HUES6 (cell line): ENCODE measurements around the gene CDK19.

ENCODE experiments used
- H3K27ac ChIP-seq: 2 replicates; pipeline ENCODE4 v1.7.0; 2013; ENCODE audit warnings: low read depth, mild to moderate bottlenecking, low read length, inconsistent platforms
- H3K27me3 ChIP-seq: 2 replicates; pipeline ENCODE4 v1.6.1; 2013; ENCODE audit warnings: low read length; ENCODE audit not compliant: control insufficient read depth, insufficient read depth
- H3K36me3 ChIP-seq: 2 replicates; pipeline ENCODE4 v1.6.1; 2013; ENCODE audit warnings: low read length; ENCODE audit not compliant: control insufficient read depth, insufficient read depth
- H3K4me1 ChIP-seq: 2 replicates; pipeline ENCODE4 v1.6.1; 2013; ENCODE audit warnings: low read length; ENCODE audit not compliant: control insufficient read depth, insufficient read depth
- H3K4me3 ChIP-seq: 2 replicates; pipeline ENCODE4 v1.5.1; 2013; ENCODE audit warnings: low read depth, low read length
- H3K9ac ChIP-seq: one replicate; pipeline ENCODE4 v1.6.1; 2013; ENCODE audit warnings: mild to moderate bottlenecking, low read length
- H3K9me3 ChIP-seq: 2 replicates; pipeline ENCODE4 v1.6.1; 2013; ENCODE audit warnings: low read depth, low read length; ENCODE audit not compliant: control insufficient read depth, insufficient read depth

The CDK19 gene

DNA sequence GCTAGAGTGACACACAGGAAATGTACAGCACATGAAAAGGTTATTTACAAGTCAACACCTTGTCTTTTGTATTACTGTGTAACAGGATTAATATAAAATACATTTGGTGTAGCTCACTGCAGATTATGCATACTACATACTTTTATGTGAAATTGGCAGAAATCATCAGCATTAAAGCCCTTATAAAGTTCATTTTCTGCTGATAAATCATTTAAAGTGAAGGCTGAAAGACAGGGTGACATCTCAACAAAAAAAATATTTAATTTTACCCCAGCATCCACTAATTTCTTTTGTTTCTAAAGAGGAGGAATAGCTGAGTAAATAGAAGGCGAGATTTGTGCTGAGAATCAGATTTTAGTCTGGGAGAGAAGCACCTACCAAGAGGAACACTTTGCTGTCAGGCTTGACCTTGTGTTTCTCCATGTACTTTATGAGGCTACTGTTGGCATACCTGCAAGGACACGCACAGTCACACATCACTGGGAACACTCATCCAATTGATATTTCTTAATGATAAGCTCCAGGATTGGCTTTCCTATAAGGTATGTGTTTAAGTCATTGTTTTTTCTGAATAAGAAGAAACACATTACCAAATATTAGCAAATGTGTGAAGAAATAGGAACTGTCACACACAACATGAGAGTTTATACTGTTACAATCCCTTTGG lies 192.2 kb downstream of the CDK19 start:
- H3K9me3 ChIP-seq, result no peaks in the 10 kb centered on the region
- H3K4me3 ChIP-seq, result no peak overlapping the region
- no peak overlapping the region for H3K27ac ChIP-seq
- H3K4me1 ChIP-seq, result peaks cover 17% of the 10 kb centered on the region
- H3K9ac ChIP-seq, result no peak overlapping the region
- H3K27me3 ChIP-seq, result no peaks in the 10 kb centered on the region
- peaks cover 14% of the 10 kb centered on the region for H3K36me3 ChIP-seq

DNA sequence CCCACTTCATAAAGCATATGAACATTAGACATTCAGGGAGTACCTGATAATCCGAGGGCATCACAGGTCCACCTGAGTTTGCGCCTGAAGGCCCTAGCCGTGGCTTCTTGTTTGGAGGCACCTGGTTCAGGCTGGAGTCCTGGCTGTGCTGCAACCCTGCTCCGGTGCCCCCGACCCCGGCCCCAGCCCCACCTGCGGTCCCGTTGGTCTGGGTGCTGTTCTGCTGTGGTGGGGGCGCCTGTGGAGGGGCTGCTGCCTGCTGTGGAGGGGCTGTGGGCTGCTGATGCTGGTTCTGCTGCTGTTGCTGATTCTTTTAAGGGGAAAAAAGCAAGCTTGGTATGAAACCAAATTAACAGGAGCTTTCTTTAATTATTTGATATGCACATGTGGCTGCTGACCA lies 194.2 kb downstream of the CDK19 start:
- Histone ChIP-seq H3K36me3 (peaks cover 14% of the 10 kb centered on the region), H3K9me3 (no peaks in the 10 kb centered on the region), H3K27ac (no peak overlapping the region), H3K27me3 (no peaks in the 10 kb centered on the region), H3K9ac (no peak overlapping the region), H3K4me3 (no peak overlapping the region), H3K4me1 (peaks cover 17% of the 10 kb centered on the region)

DNA sequence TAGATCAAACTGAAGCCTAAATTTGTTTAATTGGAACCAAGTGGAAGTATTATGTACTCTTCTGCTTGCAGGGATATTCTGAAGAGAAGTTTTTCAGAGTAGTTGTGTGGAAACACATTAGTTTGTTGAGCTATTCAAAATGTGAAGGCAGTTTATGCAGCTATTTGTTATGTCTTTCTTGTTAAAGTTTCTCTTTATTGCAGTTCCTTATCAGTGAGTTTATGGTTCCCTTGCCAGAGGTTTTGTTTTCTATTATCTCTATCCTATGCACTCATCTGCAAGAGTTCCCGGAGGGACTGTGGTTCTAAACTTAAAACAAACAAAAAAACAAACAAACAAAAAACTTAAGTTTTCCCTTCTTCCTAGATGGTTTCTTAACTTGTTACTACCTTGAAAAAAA lies 195.2 kb downstream of the CDK19 start:
- no peaks in the 10 kb centered on the region for H3K9me3 ChIP-seq
- no peaks in the 10 kb centered on the region for H3K27me3 ChIP-seq
- no peak overlapping the region for H3K27ac ChIP-seq
- no peak overlapping the region for H3K4me3 ChIP-seq
- H3K9ac ChIP-seq, result no peak overlapping the region
- peaks cover 14% of the 10 kb centered on the region for H3K36me3 ChIP-seq
- peaks cover 22% of the 10 kb centered on the region for H3K4me1 ChIP-seq

DNA sequence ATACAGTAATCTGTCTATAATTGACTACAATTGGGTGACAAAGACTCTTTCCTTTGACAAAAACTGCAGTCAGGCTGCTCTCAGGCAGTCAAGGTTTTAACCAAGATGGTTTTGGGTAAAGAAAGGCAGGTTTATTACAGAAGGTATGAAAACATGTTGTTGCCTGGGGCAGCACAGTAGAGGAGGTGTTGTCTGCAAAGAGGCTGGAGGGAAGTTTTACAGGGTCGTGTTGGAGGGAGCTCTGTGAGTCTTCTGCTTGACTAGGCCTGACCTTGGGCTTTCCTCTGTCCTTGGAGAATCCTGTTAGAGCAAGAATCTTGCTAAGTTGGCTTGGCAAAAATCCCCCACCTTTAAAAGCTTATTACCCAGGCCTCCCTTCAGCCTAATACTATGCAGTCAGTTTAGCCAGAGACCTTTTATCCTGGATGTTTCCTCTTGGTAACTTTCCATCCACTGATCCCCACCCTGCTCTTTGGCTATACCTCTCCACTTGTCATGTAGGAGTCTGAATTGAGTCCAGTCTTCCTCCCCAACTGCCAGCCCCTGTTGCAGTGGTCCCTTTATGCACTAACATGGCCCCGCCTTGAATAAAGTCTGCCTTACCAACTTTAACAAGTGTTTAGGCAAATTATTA lies 195.9 kb downstream of the CDK19 start:
- peaks cover 15% of the 10 kb centered on the region for H3K36me3 ChIP-seq
- H3K27ac ChIP-seq, result no peak overlapping the region
- H3K9ac ChIP-seq, result no peak overlapping the region
- peaks cover 25% of the 10 kb centered on the region for H3K4me1 ChIP-seq
- no peaks in the 10 kb centered on the region for H3K27me3 ChIP-seq
- H3K4me3 ChIP-seq, result no peak overlapping the region
- H3K9me3 ChIP-seq, result no peaks in the 10 kb centered on the region

DNA sequence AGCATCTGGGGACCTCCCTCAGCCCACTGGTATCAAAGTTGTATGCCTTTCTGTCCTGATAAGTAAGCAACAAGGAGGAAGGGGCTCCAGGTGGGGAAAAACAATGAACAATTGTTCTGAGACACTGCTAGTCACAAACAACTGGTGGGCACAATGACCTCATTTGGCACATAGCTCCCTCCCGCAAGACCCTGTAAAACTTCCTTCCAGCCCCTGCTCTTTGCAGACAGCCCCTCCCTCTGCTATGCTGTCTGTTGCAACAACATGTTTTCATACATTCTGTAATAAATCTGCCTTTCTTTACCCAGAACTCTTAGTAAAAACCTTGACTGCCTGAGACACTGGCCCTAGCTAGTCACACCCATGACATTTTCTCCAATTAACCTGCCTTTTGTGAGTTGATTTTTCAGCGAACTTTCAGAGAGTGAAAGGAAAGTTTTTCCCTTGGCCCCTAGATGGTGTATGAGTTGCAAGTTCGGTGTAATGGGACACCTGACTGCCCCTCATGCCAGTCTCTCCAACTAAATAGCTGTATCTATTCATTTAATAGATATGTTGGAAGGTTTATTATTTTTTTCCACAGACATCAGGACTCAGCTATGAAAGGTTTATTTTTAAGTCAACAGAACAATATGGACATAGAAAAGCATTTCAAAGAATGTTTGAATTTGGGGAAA lies 196.5 kb downstream of the CDK19 start:
- Histone ChIP-seq H3K36me3 (peaks cover 17% of the 10 kb centered on the region), H3K4me3 (no peak overlapping the region), H3K9ac (no peak overlapping the region), H3K27ac (no peak overlapping the region), H3K9me3 (no peaks in the 10 kb centered on the region), H3K4me1 (peaks cover 31% of the 10 kb centered on the region), H3K27me3 (no peaks in the 10 kb centered on the region)

DNA sequence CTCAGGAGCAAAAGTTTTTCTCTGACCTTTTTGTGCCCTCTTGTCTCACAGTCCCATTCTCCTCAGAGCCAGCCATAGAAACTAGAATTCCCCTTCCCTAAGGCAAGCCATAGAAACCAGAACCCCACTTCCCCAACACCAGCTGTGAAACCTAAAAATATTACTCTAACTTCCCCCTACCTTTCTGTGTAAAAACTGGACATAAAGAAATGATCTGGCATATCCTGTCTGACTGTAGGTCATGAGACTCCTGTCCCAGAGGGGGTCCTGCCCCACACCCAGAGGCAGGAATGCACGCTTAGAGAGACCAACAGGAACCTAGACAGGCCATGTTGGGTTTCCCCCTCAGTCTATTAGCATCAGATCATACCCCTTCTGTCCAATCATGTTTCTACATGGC lies 198.2 kb downstream of the CDK19 start:
- no peak overlapping the region for H3K27ac ChIP-seq
- H3K4me1 ChIP-seq, result peaks cover 47% of the 10 kb centered on the region
- peaks cover 12% of the 10 kb centered on the region for H3K36me3 ChIP-seq
- no peak overlapping the region for H3K4me3 ChIP-seq
- no peaks in the 10 kb centered on the region for H3K27me3 ChIP-seq
- no peaks in the 10 kb centered on the region for H3K9me3 ChIP-seq
- H3K9ac ChIP-seq, result no peak overlapping the region

GRCh38 chr6:110615722-110616121 lies 199.5 kb downstream of the CDK19 start:
- H3K4me1 ChIP-seq, result peaks cover 56% of the 10 kb centered on the region
- H3K27ac ChIP-seq, result no peak overlapping the region
- no peaks in the 10 kb centered on the region for H3K27me3 ChIP-seq
- H3K9ac ChIP-seq, result no peak overlapping the region
- H3K9me3 ChIP-seq, result no peaks in the 10 kb centered on the region
- peaks cover 6% of the 10 kb centered on the region for H3K36me3 ChIP-seq
- no peak overlapping the region for H3K4me3 ChIP-seq

DNA sequence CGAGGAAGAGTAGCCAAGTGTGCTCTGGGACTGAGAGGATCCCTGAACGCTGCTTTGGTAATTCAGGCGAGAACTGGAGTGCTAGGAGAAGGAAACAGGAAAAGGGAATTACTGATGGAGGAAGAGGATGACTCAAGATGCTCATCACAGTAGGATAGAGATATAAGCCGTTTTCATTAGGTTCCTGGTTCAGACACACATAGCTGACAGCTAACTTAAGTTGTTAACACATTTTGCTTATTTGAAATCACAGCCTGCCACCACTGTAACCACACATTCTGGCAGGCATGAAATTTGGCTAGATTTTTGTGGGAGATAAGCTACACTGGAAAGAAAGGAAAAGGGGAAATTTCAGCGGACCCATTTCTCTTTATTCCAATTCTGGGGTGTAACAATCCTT lies 200.7 kb downstream of the CDK19 start:
- no peaks in the 10 kb centered on the region for H3K9me3 ChIP-seq
- H3K27ac ChIP-seq, result no peak overlapping the region
- H3K4me1 ChIP-seq, result peaks cover 51% of the 10 kb centered on the region
- H3K9ac ChIP-seq, result no peak overlapping the region
- peaks cover 3% of the 10 kb centered on the region; the same call in 1 of the 2 replicates for H3K36me3 ChIP-seq
- no peak overlapping the region for H3K4me3 ChIP-seq
- no peaks in the 10 kb centered on the region for H3K27me3 ChIP-seq

- Histone ChIP-seq H3K9ac (no peak overlapping the region), H3K4me3 (no peak overlapping the region), H3K27me3 (no peaks in the 10 kb centered on the region), H3K9me3 (no peaks in the 10 kb centered on the region), H3K4me1 (peaks cover 46% of the 10 kb centered on the region), H3K27ac (no peak overlapping the region), H3K36me3 (peaks cover 3% of the 10 kb centered on the region; the same call in 1 of the 2 replicates)
Observed at GRCh38 chr6:110614106-110614505, 201.2 kb downstream of the CDK19 start.

GRCh38 chr6:110613356-110613755 lies 201.9 kb downstream of the CDK19 start:
- Histone ChIP-seq H3K9me3 (no peaks in the 10 kb centered on the region), H3K36me3 (peaks cover 3% of the 10 kb centered on the region; the same call in 1 of the 2 replicates), H3K4me1 (peaks cover 39% of the 10 kb centered on the region), H3K27me3 (no peaks in the 10 kb centered on the region), H3K9ac (no peak overlapping the region), H3K27ac (no peak overlapping the region), H3K4me3 (no peak overlapping the region)

DNA sequence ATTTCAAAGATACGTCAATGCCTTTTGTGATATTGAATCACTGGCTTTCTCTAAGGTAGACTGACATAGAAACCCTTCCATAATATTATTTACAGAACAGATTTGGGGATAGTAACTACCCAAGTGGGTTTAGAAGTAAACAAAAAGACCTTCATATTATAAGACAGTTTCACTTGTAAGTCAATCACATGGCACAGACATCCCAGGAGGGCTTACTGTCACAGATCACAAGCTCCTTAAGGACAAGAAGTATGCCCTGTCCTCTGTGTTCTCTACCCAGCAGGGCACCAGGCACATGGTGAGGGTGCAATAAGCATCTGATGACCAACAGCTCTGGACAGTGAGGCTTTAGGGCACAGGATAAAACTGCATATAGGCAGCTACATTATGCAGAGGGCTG lies 203.0 kb downstream of the CDK19 start:
- H3K9ac ChIP-seq, result no peak overlapping the region
- H3K27ac ChIP-seq, result no peak overlapping the region
- peaks cover 3% of the 10 kb centered on the region; the same call in 1 of the 2 replicates for H3K36me3 ChIP-seq
- H3K4me1 ChIP-seq, result peaks cover 39% of the 10 kb centered on the region
- H3K9me3 ChIP-seq, result no peaks in the 10 kb centered on the region
- H3K27me3 ChIP-seq, result no peaks in the 10 kb centered on the region
- H3K4me3 ChIP-seq, result no peak overlapping the region
